Activated naive CD4-positive, alpha-beta T cell treated with Interleukin-2 at 50 U/mL for 16 hours (primary cell): ENCODE data around the gene ACOT7.

Experiments used
- DNase-seq: peaks from one replicate; pipeline ENCODE4 v3.0.0-alpha.2; 2020

ACOT7 gene

GRCh38 chr1:6359216-6360116 is 34.1 kb downstream of the ACOT7 start:
- peak; percentile 54 for DNase-seq

GRCh38 chr1:6358757-6359201 is 34.8 kb downstream of the ACOT7 start:
- peak; percentile 45 for DNase-seq

DNA sequence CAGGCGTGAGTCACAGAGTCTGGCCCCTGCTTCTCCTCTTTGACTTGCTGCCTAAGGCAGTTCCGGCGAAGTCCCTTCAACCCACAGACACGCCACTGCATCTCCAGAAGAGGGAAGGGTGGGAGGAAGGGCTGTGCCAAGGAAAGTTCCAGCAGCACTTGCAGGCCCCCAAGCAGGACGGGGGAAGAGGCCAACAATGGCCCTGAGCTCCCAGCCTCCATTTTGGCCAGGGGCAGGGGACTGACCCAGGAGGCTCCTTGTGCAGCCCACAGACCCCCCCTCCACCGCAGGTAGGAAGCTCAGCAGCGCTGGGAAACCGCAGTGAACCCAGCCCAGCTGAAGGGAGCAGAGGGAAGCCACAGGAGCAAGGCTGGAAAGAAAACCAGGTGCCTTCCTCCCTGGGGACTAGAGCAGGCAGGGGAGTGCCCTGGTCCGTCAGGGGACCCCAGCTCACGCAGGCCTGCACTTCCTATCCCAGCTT is 35.4 kb downstream of the ACOT7 start:
- DNase-seq: peak; percentile 18

DNA sequence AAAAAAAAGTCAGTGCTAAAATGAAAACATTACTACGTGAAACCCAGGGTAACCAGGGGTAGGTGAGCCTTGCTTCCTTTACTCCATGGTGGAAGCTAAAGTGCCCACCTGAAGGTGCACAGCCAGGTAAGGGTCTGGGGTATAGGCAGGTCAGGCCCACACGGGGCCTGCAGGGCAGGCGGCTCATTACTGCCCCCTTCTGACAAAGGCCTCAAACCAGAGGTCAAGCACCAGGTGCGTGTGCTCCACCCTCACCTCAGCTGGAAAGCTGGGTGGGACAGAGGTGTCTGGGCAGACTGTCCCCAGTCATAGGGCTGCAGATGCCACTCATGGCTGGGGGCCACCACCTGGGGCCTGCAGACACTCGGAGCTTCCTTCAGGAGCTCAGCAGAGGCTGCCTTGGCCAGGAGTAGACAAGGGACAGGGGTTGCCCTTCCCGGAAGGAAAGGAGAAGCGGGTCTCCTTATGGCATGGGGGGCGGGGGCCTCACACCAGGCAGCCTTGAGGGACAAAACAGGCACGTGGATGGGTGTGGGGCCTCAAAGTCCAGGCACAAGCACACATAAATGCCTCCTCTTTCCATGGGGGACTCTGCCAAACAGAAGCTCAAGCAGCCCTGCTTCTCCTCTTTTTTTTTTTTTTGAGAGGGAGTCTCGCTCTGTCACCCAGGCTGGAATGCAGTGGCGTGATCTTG is 36.2 kb downstream of the ACOT7 start:
- DNase-seq: no peak

GRCh38 chr1:6355621-6356020 is 37.9 kb downstream of the ACOT7 start:
- DNase-seq: no peak

DNA sequence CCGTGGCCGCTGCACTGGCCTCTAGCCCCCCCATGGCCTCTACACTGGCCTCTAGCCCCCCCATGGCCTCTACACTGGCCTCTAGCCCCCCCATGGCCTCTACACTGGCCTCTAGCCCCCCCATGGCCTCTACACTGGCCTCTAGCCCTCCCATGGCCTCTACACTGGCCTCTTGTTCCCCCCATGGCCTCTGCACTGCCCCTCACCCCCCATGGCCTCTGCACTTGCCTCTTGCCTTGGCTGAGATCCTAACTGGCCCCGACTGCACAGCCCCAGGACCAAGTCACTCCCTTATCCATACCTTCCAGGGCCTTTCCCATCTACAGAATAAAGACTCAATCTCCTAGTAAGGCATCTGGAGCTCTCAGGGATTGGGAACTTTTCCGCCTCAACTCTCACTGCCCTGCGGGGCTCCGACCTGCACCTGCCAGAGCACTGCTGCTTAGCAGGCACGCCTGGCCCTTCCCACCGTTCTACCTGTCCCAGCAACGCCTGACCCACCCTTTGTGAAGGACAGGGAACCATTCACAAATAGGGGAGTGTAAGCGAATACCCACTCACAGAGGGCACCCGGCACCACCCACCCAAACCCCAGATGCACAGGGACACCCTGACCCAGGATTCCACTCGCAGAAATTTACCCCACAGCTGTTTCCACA is 38.8 kb downstream of the ACOT7 start:
- DNase-seq: no peak

DNA sequence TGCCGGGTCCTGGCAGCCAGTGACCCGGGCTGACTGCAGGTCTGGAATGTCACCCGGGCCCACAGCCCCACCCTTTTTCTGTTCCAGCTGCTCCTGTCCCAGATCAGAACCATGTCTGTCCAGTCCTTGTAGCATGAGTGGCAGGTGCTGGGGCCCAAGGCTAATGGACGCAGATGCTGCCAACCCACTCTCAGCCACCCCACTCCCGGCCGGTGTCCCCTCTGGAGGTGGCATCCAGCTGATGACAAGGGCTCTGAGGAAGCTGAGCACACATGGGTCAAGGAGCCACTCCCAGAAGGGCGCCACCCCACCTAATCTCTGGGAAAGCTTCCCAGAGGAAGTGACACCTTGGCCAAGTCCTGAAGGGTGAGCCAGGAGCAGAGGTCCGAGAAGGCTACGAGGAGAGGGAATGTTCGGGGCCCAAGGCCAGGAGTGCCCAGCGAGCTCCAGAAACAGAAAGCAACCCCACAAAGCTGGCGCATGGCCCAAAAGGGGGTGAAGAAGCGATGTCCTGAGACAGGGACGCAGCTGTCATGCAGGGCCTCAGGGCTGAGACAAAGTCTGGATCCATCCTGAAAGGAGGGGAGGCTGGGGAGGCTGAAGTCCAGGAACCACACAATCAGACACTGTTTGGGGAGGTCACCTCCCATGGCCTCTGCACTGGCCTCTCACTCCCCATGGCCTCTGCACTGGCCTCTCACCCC is 39.5 kb downstream of the ACOT7 start:
- no peak for DNase-seq

GRCh38 chr1:6353619-6353954 is 40.0 kb downstream of the ACOT7 start:
- no peak for DNase-seq

DNA sequence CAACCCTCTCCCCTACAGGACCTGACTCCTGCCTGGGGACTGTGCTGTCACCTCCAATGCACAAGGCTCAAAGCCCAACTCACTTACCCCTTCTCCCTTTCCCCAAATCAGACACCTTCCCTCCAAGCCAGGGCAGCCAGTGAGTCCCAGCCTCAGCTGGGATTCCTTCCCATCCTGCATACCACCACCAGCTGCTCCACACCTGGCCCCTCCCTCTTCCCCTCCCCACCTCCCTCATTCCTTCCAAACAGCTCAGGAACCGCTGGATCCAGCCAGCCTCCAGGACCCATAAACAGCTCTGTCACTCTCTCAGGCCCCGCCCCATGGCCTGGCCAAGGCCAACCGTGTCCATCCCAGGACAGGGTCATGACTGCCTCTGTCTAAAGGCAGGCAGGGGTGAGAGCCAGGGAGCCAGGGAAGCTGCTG is 41.4 kb downstream of the ACOT7 start:
- no peak for DNase-seq

DNA sequence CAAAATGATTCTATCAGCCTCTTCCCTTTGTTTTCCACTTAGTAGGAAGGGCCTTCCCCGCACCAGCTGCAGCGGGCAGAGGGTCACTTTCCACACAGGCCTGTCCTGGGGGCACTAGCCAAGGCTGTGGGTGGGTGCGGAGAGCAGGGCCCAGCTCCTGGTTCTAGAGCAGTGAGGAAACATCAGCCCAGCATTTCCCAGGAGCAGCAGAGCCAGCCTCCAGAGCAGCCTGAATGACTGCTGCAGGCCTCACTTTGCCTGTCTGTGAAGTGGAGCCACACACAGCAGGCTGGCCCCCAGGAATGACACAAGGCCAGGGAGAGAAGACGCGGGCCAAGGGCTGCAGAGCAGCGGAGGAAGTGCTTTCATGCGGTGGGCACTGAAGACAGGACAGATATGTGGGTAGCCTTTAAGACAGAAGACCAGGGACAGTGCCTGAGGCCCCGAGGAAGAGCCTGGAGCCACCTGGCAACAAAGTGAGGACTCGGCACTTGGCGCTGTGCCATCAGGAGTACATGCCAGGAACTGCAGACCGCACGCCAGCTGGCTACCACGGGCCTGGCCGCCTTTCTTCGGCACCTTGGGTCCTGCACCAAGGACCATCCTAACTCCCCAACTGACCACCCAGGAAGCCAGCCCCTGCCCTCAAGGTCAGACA is 42.0 kb downstream of the ACOT7 start:
- DNase-seq: no peak

- DNase-seq: no peak
Measured at GRCh38 chr1:6350416-6351088, 43.0 kb downstream of the ACOT7 start.

DNA sequence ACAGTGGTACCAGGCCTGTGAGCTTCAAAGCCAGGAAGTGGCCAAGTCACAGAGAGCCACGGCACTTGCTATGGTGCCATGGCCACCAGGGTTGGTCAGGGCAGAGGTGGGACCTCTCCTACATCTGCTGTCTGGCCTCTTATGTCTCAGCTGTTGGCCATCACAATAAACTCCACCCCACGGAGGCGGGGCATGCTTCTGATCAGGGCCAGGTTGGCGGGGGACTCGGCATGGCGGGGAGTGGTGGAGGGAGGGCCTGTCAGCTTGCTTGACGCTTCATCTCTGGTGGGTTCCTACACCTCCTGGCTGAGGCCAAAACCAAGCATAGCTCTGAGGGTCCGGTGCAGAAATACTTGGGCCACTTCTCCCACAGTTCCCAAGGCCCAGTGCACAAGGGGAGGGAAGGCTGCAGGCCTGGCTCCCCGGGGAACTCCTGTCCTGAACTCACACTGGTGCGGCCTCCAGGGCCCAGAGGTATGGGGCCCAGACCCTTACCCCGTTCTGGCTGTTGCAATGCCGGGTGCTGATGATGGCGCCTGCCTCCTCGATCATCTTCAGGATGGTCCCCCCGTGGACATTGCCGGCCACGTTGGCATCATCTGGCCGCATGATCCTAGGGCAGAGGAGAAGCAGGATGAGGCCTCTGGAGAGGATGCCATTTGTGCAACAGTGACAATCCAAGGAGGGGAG is 44.2 kb downstream of the ACOT7 start:
- no peak for DNase-seq

DNA sequence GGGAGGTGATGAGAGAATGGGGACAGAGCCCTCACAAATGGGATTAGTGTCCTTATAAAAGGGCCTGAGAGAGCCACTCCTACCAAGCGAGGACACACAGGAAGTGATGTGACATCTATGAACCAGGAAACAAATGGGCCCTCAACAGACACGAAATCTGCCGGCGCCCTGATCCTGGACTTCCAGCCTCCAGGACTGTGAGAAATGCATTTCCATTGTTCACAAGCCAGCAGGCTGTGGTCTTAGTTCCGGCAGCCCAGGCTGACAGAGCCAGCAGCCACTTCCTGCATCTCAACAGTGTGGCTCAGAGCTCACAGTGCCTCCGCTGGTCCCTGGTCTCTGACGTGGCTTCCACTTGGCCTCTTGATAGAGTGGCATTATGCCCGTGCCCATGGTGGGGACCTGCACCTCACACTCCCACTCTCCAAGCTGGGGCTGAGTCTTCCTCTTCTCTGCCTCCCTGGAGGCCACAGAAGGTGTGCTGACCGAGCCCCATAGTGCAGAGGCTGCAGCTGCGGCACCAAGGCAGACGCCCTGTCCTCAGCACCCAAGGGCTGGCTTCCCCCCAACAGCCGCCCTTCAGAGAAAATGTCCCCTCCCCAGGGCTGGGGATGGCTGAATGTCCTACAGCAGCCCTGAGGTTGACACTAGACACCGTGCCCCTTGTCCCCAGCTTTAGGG is 44.9 kb downstream of the ACOT7 start:
- DNase-seq: peak; percentile 43

GRCh38 chr1:6347641-6348487 is 45.7 kb downstream of the ACOT7 start:
- peak; percentile 70 for DNase-seq

- DNase-seq: no peak
Measured at GRCh38 chr1:6345460-6345859, 48.1 kb downstream of the ACOT7 start.

DNA sequence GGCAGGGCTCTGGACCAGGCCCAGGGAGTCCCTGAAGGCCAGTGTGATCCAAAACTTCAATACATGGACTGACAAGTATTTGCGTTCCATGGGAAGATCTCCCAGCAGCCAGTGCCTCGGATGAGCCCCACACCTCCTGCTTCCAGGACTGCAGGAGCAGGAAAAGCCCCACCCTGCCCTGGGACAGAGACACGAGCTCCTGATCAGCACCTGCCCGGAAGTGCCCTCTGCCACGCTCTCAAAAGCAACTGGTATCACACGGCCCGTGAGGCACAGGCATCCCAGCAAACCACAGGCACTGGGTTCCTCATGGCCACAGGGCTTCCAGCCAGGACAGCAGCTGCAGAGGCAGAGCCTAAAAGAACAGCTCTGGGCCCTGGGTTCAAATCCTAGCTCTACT is 48.6 kb downstream of the ACOT7 start:
- DNase-seq: no peak

DNA sequence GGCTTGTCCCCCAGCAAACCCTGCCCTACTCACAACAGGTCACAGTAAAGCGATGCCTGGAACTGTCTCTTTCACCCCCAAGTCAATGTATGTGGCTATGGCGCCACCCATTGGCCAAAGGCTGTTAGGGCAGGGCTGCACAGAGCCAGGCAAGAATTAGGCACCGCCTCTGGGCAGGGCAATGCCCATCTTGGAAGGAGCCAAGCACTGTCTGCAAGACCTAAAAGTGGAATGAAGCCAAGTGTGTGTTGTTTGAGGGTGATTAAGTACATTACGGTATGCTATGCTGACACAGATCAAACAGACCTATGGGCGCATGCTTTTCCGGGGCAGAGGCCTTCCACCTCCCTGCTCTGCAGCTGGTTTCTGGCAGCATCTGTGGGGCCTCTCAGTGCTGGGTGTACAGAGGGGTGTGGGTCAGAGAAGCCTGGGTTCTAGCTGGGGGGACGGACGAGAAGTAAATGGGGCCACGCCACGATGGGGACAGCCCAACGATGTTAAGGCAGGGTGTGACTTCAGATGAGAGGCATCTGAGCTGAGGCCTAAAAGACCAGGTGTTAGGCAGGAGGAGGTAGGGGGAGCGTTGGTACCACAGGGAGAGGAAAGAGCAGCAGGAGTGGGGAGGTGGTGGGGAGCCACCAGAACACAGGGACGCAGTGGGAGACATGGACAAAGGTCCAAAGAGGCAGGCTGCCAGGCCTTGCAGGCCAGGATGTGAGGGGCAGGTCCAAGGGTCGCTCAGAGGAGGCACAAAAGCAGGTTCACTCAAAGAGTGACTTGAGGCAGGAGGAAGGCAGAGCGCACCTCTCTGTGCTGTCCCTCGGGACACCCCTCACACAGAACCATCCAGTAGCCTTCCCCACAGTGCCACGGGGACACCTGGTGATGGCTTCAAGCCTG is 49.8 kb downstream of the ACOT7 start:
- DNase-seq: peak; percentile 56

GRCh38 chr1:6342056-6342455 is 51.5 kb downstream of the ACOT7 start:
- DNase-seq: no peak
